HEK293 (cell line): ENCODE measurements around the gene KLHL29.

Experiments
- ZNF677 ChIP-seq: fragments of 450-650 bp; IDR thresholded peaks from 2 replicates; pipeline ENCODE4 v1.5.0; 2018; ENCODE audit warnings: missing biosample characterization, mild to moderate bottlenecking, missing genetic modification characterization, moderate library complexity
- TF ChIP-seq, protein P1 (sequence below): fragments of 450-650 bp; formaldehyde crosslinking; IDR thresholded peaks from 2 replicates; pipeline ENCODE4 v1.5.1; 2016; ENCODE audit warnings: missing biosample characterization, missing genetic modification characterization

DNA sequence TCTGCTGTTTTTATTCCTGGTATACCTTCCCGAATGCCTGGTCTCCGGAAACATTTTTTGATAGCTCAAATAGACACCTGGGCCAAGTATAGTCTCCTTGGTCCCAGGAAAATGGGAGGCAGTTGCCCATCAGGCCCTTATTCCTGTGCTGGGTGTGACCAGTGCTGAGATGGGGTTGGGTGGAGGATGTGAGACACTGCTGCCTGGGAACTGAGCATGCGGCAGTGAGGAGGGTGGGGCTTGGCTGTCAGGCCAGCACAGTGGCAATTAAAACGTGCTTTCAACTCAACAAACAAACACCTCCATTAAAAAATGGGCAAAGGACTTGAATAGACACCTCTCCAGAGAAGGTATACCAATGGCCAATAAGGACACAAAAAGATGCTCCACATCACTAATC is 12.5 kb downstream of the KLHL29 start:
- TF ChIP-seq, protein P1, sequence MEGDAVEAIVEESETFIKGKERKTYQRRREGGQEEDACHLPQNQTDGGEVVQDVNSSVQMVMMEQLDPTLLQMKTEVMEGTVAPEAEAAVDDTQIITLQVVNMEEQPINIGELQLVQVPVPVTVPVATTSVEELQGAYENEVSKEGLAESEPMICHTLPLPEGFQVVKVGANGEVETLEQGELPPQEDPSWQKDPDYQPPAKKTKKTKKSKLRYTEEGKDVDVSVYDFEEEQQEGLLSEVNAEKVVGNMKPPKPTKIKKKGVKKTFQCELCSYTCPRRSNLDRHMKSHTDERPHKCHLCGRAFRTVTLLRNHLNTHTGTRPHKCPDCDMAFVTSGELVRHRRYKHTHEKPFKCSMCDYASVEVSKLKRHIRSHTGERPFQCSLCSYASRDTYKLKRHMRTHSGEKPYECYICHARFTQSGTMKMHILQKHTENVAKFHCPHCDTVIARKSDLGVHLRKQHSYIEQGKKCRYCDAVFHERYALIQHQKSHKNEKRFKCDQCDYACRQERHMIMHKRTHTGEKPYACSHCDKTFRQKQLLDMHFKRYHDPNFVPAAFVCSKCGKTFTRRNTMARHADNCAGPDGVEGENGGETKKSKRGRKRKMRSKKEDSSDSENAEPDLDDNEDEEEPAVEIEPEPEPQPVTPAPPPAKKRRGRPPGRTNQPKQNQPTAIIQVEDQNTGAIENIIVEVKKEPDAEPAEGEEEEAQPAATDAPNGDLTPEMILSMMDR (tag by site-specific recombination), result no peak
- TF ChIP-seq ZNF677 (tag by site-specific recombination), result no peak
